A549 (cell line): ENCODE data around the gene ZSCAN5A. TPM values are rescaled to one million over a fixed set of nuclear protein-coding genes. Genes with fewer than 3 reads are reported as not detected.

ENCODE experiments used
- ATAC-seq, 2 experiments: fragments of 200-7000 bp in 1 of 2; fragments of >200 bp in 1 of 2; cut with Nextera tagmentation in 1 of 2; cut with Tn5 transposase in 1 of 2; 3 replicates each; pipeline versions ENCODE4 v1.8.0 to v1.9.1; 2018 to 2020; ENCODE audit warnings: mild to moderate bottlenecking in 1 of 2, moderate library complexity in 1 of 2
- CTCF ChIA-PET: fragments of 300-600 bp; sonication (Branson Sonifier 250); formaldehyde crosslinking; extraction: SDS; loops from one replicate; lab custom pipeline; 2021; ENCODE audit warnings: antibody characterized with exemption, inconsistent platforms; lab: Yijun Ruan, JAX
- POLR2A ChIA-PET: fragments of 350-600 bp; formaldehyde crosslinking; extraction: SDS; loops from one replicate; lab custom pipeline; 2021; ENCODE audit warnings: antibody characterized with exemption, inconsistent platforms; lab: Yijun Ruan, JAX
- DNase-seq, 2 experiments: peaks; one replicate each; pipeline versions ENCODE4 v3.0.0 to v3.0.0-alpha.2; 2011 to 2016; ENCODE audit warnings: low read depth in 1 of 2, low spot score in 1 of 2
- FAIRE-seq: peaks from 2 replicates; lab custom pipeline; 2011; peaks lifted over from hg19 to GRCh38; lab: Jason Lieb, UNC
- H3K27ac ChIP-seq, 2 experiments: fragments of >200 bp; sonication (Bioruptor Twin); formaldehyde crosslinking; 3 replicates each; pipeline ENCODE4 v1.5.1; 2016 to 2017
- H3K4me1 ChIP-seq: fragments of >200 bp; sonication (Bioruptor Twin); formaldehyde crosslinking; 3 replicates; pipeline ENCODE4 v1.6.1; 2016
- H3K4me2 ChIP-seq: fragments of >200 bp; sonication (Bioruptor Twin); formaldehyde crosslinking; 3 replicates; pipeline ENCODE4 v1.6.1; 2016
- H3K4me3 ChIP-seq: fragments of >200 bp; sonication (Bioruptor Twin); formaldehyde crosslinking; 3 replicates; pipeline ENCODE4 v1.5.1; 2016
- H3K9me3 ChIP-seq: fragments of >200 bp; sonication (Bioruptor Twin); formaldehyde crosslinking; 3 replicates; pipeline ENCODE4 v1.6.1; 2016
- CBX2 ChIP-seq: fragments of 200-600 bp; sonication (generic); IDR thresholded peaks from 2 replicates; pipeline ENCODE4 v1.6.1; 2016; ENCODE audit warnings: low read depth, mild to moderate bottlenecking, borderline replicate concordance
- CBX8 ChIP-seq: fragments of 200-600 bp; sonication (generic); IDR thresholded peaks from 2 replicates; pipeline ENCODE4 v1.6.1; 2016
- EHF ChIP-seq: fragments of 250-450 bp; sonication (Bioruptor Pico); IDR thresholded peaks from 2 replicates; pipeline ENCODE4 v1.5.0; 2020; ENCODE audit warnings: mild to moderate bottlenecking
- EP300 ChIP-seq, 2 experiments: fragments of >200 bp; sonication (Bioruptor Twin); formaldehyde crosslinking; IDR thresholded peaks; 2 replicates in 1 of 2; 3 replicates in 1 of 2; pipeline ENCODE4 v1.6.1; 2016 to 2017
- FOSL2 ChIP-seq, 2 experiments: fragments of 450-650 bp in 1 of 2; fragments of >200 bp in 1 of 2; sonication (Bioruptor Twin) in 1 of 2; formaldehyde crosslinking; IDR thresholded peaks; 2 replicates each; pipeline versions ENCODE4 v1.5.0 to v1.6.1; 2016 to 2020; ENCODE audit warnings: mild to moderate bottlenecking in 1 of 2, moderate library complexity in 1 of 2
- FOXS1 ChIP-seq: fragments of 250-450 bp; sonication (Bioruptor Pico); IDR thresholded peaks from 2 replicates; pipeline ENCODE4 v1.5.0; 2020; ENCODE audit warnings: mild to moderate bottlenecking, moderate library complexity
- HOXB13 ChIP-seq: fragments of 250-450 bp; sonication (Bioruptor Pico); IDR thresholded peaks from 2 replicates; pipeline ENCODE4 v1.5.0; 2020; ENCODE audit warnings: low read depth, mild to moderate bottlenecking, moderate library complexity
- JUN ChIP-seq, 2 experiments: fragments of >200 bp; sonication (Bioruptor Twin); formaldehyde crosslinking; IDR thresholded peaks; 2 replicates in 1 of 2; 3 replicates in 1 of 2; pipeline ENCODE4 v1.6.1; 2016 to 2017
- KDM5A ChIP-seq: fragments of 200-600 bp; sonication (generic); IDR thresholded peaks from 2 replicates; pipeline ENCODE4 v1.6.1; 2016; ENCODE audit warnings: antibody characterized with exemption, mild to moderate bottlenecking
- MAFK ChIP-seq: fragments of 450-650 bp; IDR thresholded peaks from 2 replicates; pipeline ENCODE4 v1.6.1; 2014; ENCODE audit not compliant: partially characterized antibody
- MAZ ChIP-seq: fragments of 150-350 bp; IDR thresholded peaks from 2 replicates; pipeline ENCODE4 v1.6.1; 2014; ENCODE audit warnings: antibody characterized with exemption, low read depth, low read length, borderline replicate concordance
- MYC ChIP-seq: IDR thresholded peaks from 2 replicates; pipeline ENCODE4 v1.6.1; 2012; ENCODE audit warnings: mild to moderate bottlenecking, inconsistent platforms, low read length, improper control_type of control experiment, borderline replicate concordance
- POLR2AphosphoS2 ChIP-seq: conservative IDR thresholded peaks from 2 replicates; pipeline ENCODE4 v1.6.1; 2012; ENCODE audit warnings: low read length, improper control_type of control experiment, inconsistent platforms
- RFX5 ChIP-seq: fragments of 450-650 bp; IDR thresholded peaks from 2 replicates; pipeline ENCODE4 v1.7.1; 2014; ENCODE audit warnings: antibody characterized with exemption, mild to moderate bottlenecking, moderate library complexity
- SMC3 ChIP-seq: fragments of >200 bp; sonication (Bioruptor Twin); formaldehyde crosslinking; IDR thresholded peaks from 3 replicates; pipeline ENCODE4 v1.6.1; 2018; ENCODE audit warnings: inconsistent platforms
- ZC3H11A ChIP-seq: fragments of 450-650 bp; IDR thresholded peaks from 2 replicates; pipeline ENCODE4 v1.6.1; 2014; ENCODE audit warnings: antibody characterized with exemption, mild to moderate bottlenecking
- ZFP36 ChIP-seq: fragments of 450-650 bp; IDR thresholded peaks from 2 replicates; pipeline ENCODE4 v1.6.1; 2014; ENCODE audit warnings: borderline replicate concordance; ENCODE audit not compliant: partially characterized antibody
- ZNF302 ChIP-seq: fragments of 250-450 bp; sonication (Bioruptor Pico); IDR thresholded peaks from 2 replicates; pipeline ENCODE4 v1.9.0; 2021; ENCODE audit warnings: inconsistent platforms, mild to moderate bottlenecking, moderate library complexity
- WGBS: methylation state at CpG from one replicate; pipeline ENCODE4 v1.1.6; 2017; ENCODE audit errors: missing lambda C conversion rate; 5-methylcytosine and 5-hydroxymethylcytosine counted together
- polyA plus RNA-seq, 4 experiments: library from polyadenylated mRNA; depleted of rRNA in 3 of 4; stranded (reverse); fragments of >200 nt; fragmentation: RNase III in 1 of 4; extraction: RNeasy Plus Mini Kit Qiagen cat#74134 plus additional on column Dnase treatment in 1 of 4; gene quantifications; 2 replicates in 3 of 4; 3 replicates in 1 of 4; pipeline ENCODE4 v1.2.3, GENCODE V29; 2011 to 2017
- TF ChIP-seq, protein P1 (sequence below): IDR thresholded peaks from 2 replicates; pipeline ENCODE4 v1.6.1; 2012
- TF ChIP-seq, protein P2 (sequence below): fragments of >200 bp; sonication (Bioruptor Twin); formaldehyde crosslinking; IDR thresholded peaks from 3 replicates; pipeline ENCODE4 v1.6.1; 2016
- TF ChIP-seq, protein P3 (sequence below): IDR thresholded peaks from 2 replicates; pipeline ENCODE4 v1.6.1; 2012; ENCODE audit warnings: low read depth, borderline replicate concordance

The ZSCAN5A gene
- polyA plus RNA-seq, 2 of the 4 experiments (the other 2 are of a cell fraction), result 10.8 to 13.3 TPM

DNA sequence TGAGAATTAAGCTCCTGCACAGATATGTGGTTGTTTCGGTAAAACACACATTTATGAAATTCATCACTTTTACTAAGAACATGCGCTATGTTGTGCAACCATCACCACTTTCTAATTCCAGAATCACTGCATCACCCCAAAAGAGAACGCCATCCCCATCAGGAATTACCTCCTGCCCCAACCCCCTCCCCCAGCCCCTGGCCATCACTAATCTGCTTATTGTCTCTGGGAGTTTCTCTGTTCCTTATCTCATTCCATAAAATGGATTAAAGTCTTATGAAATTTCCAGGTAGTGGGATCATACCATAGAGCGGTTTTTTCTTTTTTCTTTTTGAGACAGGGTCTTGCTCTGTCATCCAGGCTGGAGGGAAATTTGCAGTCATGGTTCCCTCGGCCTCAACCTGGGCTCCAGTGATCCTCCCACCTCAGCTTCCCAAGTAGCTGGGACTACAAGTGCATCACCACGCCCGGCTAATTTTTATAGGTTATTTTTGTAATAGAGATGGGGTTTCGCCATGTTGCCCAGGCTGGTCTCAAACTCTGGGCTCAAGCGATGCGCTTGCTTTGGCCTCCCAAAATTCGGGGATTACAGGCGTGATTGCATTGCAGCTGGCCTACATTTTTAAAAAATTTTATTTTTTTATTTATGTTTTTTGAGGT lies 120.5 kb downstream of the ZSCAN5A start:
- H3K4me3 ChIP-seq, result no peak overlapping the region
- 55% methylated on average over 12 of the region's 12 CpGs for whole genome bisulfite sequencing
- DNase-seq (no peak), FAIRE-seq (no peak), ATAC-seq (no peak)
- POLR2A ChIA-PET, result no interaction called here
- CTCF ChIA-PET, result no interaction called here
- no peaks in the 10 kb centered on the region for H3K4me1 ChIP-seq
- no peak for TF ChIP-seq CBX8
- no peak overlapping the region for H3K4me2 ChIP-seq
- H3K27ac ChIP-seq, result no peak overlapping the region
- H3K9me3 ChIP-seq, result peaks cover 4% of the 10 kb centered on the region; the same call in 1 of the 3 replicates

DNA sequence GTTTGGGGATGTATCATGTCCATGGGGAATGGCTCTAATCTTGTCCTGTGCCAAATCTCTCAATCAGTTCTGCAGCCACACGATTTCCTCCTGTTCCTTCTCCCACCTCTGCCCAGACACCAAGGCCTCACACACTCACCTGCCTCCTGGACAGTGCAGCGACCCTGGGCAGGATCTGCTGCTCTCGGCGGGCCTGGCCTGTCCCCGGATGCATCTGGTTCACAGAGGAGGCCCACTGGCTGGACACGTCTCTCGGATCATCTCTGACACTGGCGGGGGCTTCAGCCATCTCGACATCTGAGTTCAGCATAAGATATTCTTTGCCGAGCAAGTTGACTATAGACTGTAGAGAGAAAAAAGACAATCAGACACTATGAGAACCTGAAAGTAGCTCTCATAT lies 122.9 kb downstream of the ZSCAN5A start:
- H3K9me3 ChIP-seq, result peaks cover 8% of the 10 kb centered on the region; the same call in 1 of the 3 replicates
- DNase-seq (no peak), FAIRE-seq (no peak), ATAC-seq (no peak)
- whole genome bisulfite sequencing, result 30% methylated on average over 10 of the region's 10 CpGs
- no peaks in the 10 kb centered on the region for H3K4me1 ChIP-seq
- ChIA-PET POLR2A (no interaction called here), CTCF (no interaction called here)
- no peak overlapping the region for H3K4me2 ChIP-seq
- H3K4me3 ChIP-seq, result no peak overlapping the region
- no peak for TF ChIP-seq POLR2AphosphoS2
- TF ChIP-seq, protein P1, sequence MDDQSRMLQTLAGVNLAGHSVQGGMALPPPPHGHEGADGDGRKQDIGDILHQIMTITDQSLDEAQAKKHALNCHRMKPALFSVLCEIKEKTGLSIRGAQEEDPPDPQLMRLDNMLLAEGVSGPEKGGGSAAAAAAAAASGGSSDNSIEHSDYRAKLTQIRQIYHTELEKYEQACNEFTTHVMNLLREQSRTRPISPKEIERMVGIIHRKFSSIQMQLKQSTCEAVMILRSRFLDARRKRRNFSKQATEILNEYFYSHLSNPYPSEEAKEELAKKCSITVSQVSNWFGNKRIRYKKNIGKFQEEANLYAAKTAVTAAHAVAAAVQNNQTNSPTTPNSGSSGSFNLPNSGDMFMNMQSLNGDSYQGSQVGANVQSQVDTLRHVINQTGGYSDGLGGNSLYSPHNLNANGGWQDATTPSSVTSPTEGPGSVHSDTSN, result no peak
- TF ChIP-seq MAFK, result no peak
- no peak overlapping the region for H3K27ac ChIP-seq

DNA sequence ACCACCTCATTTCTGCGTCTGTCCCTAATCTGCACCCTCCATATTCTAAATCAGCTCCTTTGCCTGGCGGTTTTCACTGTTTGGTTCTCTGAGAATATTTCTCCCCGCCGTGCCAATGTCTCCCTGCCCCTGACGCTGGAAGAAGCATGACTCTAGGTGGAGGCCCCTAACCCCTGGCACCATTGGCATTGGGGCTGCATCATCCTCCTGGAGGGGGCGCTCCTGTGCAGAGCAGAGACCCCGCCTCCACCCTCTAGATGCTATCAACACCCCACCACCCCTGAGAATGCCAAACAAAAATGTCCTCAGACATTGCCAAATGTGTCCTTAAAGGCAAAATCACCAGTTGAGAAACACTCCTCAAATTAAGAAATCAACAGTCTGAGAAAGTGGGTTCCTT lies 123.5 kb downstream of the ZSCAN5A start:
- 39% methylated on average over 7 of the region's 7 CpGs for WGBS
- TF ChIP-seq ZFP36, result no peak
- TF ChIP-seq, protein P2, sequence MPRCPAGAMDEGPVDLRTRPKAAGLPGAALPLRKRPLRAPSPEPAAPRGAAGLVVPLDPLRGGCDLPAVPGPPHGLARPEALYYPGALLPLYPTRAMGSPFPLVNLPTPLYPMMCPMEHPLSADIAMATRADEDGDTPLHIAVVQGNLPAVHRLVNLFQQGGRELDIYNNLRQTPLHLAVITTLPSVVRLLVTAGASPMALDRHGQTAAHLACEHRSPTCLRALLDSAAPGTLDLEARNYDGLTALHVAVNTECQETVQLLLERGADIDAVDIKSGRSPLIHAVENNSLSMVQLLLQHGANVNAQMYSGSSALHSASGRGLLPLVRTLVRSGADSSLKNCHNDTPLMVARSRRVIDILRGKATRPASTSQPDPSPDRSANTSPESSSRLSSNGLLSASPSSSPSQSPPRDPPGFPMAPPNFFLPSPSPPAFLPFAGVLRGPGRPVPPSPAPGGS, result no peak
- TF ChIP-seq, protein P3, sequence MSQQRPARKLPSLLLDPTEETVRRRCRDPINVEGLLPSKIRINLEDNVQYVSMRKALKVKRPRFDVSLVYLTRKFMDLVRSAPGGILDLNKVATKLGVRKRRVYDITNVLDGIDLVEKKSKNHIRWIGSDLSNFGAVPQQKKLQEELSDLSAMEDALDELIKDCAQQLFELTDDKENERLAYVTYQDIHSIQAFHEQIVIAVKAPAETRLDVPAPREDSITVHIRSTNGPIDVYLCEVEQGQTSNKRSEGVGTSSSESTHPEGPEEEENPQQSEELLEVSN, result no peak
- no peak for TF ChIP-seq FOSL2 (IDR thresholded peaks at IDR 0.05)
- TF ChIP-seq FOSL2 (CRISPR knock-in tag; IDR thresholded peaks at IDR 0.05), result no peak
- no peak for TF ChIP-seq JUN (IDR thresholded peaks at IDR 0.05)
- no peak for TF ChIP-seq MYC
- TF ChIP-seq FOXS1, result no peak
- no peak for TF ChIP-seq EP300 (IDR thresholded peaks at IDR 0.05)
- TF ChIP-seq HOXB13 (CRISPR knock-in tag), result no peak
- no peak for TF ChIP-seq EHF (CRISPR knock-in tag)
- no peak for TF ChIP-seq CBX2
- TF ChIP-seq SMC3, result no peak
- TF ChIP-seq KDM5A, result no peak
- no peak for TF ChIP-seq ZNF302 (CRISPR knock-in tag)
- no peak for TF ChIP-seq ZC3H11A
- TF ChIP-seq RFX5, result no peak
- no peak for TF ChIP-seq MAZ
- no peaks in the 10 kb centered on the region for H3K4me1 ChIP-seq
- CTCF ChIA-PET, result no interaction called here
- ATAC-seq, result no peak
- H3K4me2 ChIP-seq, result no peak overlapping the region
- H3K27ac ChIP-seq, result no peak overlapping the region
- no peak overlapping the region for H3K4me3 ChIP-seq
- H3K9me3 ChIP-seq, result peaks cover 5% of the 10 kb centered on the region; the same call in 1 of the 3 replicates
- POLR2A ChIA-PET, result no interaction called here
- no peak for FAIRE-seq
- DNase-seq, result no peak
